ENCODE measurements around the gene HTRA1. TPM values are rescaled to one million over a fixed set of nuclear protein-coding genes. Genes with fewer than 3 reads are reported as not detected.

HTRA1 gene
- 100 to 1,000 TPM; 282 to 473 TPM for total RNA-seq

- TF ChIP-seq CTCF (IDR thresholded peaks at IDR 0.05), result no peak
- peak; percentile 64 for ATAC-seq (ENCODE audit: insufficient number of reproducible peaks, low FRiP score, low read depth)
- Histone ChIP-seq H3K27ac (peak within 1 kb of the TSS; percentile 94), H3K4me3 (peak within 1 kb of the TSS; percentile 95), H3K4me1 (ENCODE audit: control insufficient read depth in 1 of 2, low read depth in 2 of 2) (peaks cover 16 to 37% of the 10 kb centered on the region in 2 donors), H3K36me3 (no peaks in the 10 kb centered on the region), H3K27me3 (replicated peaks; ENCODE audit: insufficient read depth) (no peaks in the 10 kb centered on the region), H3K9me3 (no peaks in the 10 kb centered on the region)
- DNase-seq (ENCODE audit: low spot score), result no peak
These were observed at the start of gene HTRA1 for GRCh38 chr10:122461367-122461728. TSS of gene HTRA1 (plus strand) at chr10:122461553. CDS start at chr10:122461653, 100 bp downstream.

GRCh38 chr10:122413327-122413726 is 48.0 kb upstream of the HTRA1 start:
- Histone ChIP-seq H3K9me3 (no peaks in the 10 kb centered on the region), H3K36me3 (peaks cover 16% of the 10 kb centered on the region), H3K4me1 (ENCODE audit: control insufficient read depth in 1 of 2, low read depth in 2 of 2) (peaks cover 0 to 6% of the 10 kb centered on the region in 2 donors), H3K4me3 (no peak overlapping the region), H3K27me3 (replicated peaks; ENCODE audit: insufficient read depth) (no peaks in the 10 kb centered on the region), H3K27ac (no peak overlapping the region)
- ATAC-seq (ENCODE audit: insufficient number of reproducible peaks, low FRiP score, low read depth) (no peak), DNase-seq (ENCODE audit: low spot score) (no peak)
- TF ChIP-seq CTCF (IDR thresholded peaks at IDR 0.05), result no peak

GRCh38 chr10:122417667-122418066 is 43.7 kb upstream of the HTRA1 start:
- no peak overlapping the region for H3K4me3 ChIP-seq
- H3K27me3 ChIP-seq (replicated peaks; ENCODE audit: insufficient read depth), result no peaks in the 10 kb centered on the region
- no peaks in the 10 kb centered on the region for H3K9me3 ChIP-seq
- peaks cover 22 to 24% of the 10 kb centered on the region in 2 donors for H3K4me1 ChIP-seq (ENCODE audit: control insufficient read depth in 1 of 2, low read depth in 2 of 2)
- DNase-seq (ENCODE audit: low spot score), result no peak
- no peak for ATAC-seq (ENCODE audit: insufficient number of reproducible peaks, low FRiP score, low read depth)
- TF ChIP-seq CTCF (IDR thresholded peaks at IDR 0.05), result no peak
- no peak overlapping the region for H3K27ac ChIP-seq
- H3K36me3 ChIP-seq, result peaks cover 16% of the 10 kb centered on the region

- ATAC-seq (ENCODE audit: insufficient number of reproducible peaks, low FRiP score, low read depth), result no peak
- Histone ChIP-seq H3K27ac (no peak overlapping the region), H3K4me3 (no peak overlapping the region), H3K36me3 (peaks cover 10% of the 10 kb centered on the region), H3K9me3 (no peaks in the 10 kb centered on the region), H3K4me1 (ENCODE audit: control insufficient read depth in 1 of 2, low read depth in 2 of 2) (peaks cover 22 to 24% of the 10 kb centered on the region in 2 donors), H3K27me3 (replicated peaks; ENCODE audit: insufficient read depth) (no peaks in the 10 kb centered on the region)
- no peak for DNase-seq (ENCODE audit: low spot score)
- no peak for TF ChIP-seq CTCF (IDR thresholded peaks at IDR 0.05)
These were observed 42.3 kb upstream of the HTRA1 start for GRCh38 chr10:122419016-122419415.

GRCh38 chr10:122419876-122420623 is 41.3 kb upstream of the HTRA1 start:
- H3K36me3 ChIP-seq, result peaks cover 10% of the 10 kb centered on the region
- no peaks in the 10 kb centered on the region for H3K27me3 ChIP-seq (replicated peaks; ENCODE audit: insufficient read depth)
- H3K27ac ChIP-seq, result peak overlapping the region; percentile 27 to 39
- DNase-seq (ENCODE audit: low spot score) (peak; percentile 7), ATAC-seq (ENCODE audit: insufficient number of reproducible peaks, low FRiP score, low read depth) (no peak)
- no peaks in the 10 kb centered on the region for H3K9me3 ChIP-seq
- no peak overlapping the region for H3K4me3 ChIP-seq
- H3K4me1 ChIP-seq (ENCODE audit: control insufficient read depth in 1 of 2, low read depth in 2 of 2), result peaks cover 22 to 24% of the 10 kb centered on the region in 2 donors
- no peak for TF ChIP-seq CTCF (IDR thresholded peaks at IDR 0.05)
